HAP-1 (cell line): ENCODE measurements around the gene A1BG.
"Not testable (repeated sequence)": the region's sequence is repeated elsewhere in the genome, so short reads cannot be mapped to it uniquely, and the experiment has no call there.

Source experiments
- DNase-seq, 2 experiments: peaks; one replicate each; pipeline ENCODE4 v3.0.0-alpha.2; 2016 to 2020; ENCODE audit warnings: low spot score in 2 of 2
- H3K27me3 ChIP-seq: fragments of 250-450 bp; sonication (Bioruptor Pico); 2 replicates; pipeline ENCODE4 v1.5.1; 2020; ENCODE audit warnings: low read depth, mild to moderate bottlenecking, moderate library complexity
- H3K36me3 ChIP-seq: fragments of 250-450 bp; sonication (Bioruptor Pico); replicated peaks from 2 replicates; pipeline ENCODE4 v1.5.1; 2020; ENCODE audit warnings: mild to moderate bottlenecking
- H3K4me1 ChIP-seq: fragments of 250-450 bp; sonication (Bioruptor Pico); 2 replicates; pipeline ENCODE4 v1.5.1; 2020; ENCODE audit warnings: mild to moderate bottlenecking
- H3K4me3 ChIP-seq: fragments of 250-450 bp; sonication (Bioruptor Pico); 2 replicates; pipeline ENCODE4 v1.5.1; 2020; ENCODE audit warnings: mild to moderate bottlenecking, moderate library complexity
- H3K9me3 ChIP-seq: fragments of 250-450 bp; sonication (Bioruptor Pico); 2 replicates; pipeline ENCODE4 v1.5.1; 2020; ENCODE audit warnings: mild to moderate bottlenecking, moderate library complexity
- in situ Hi-C: fragments of 300-500 bp; cut with MboI; formaldehyde crosslinking; loops from 3 replicates; pipeline ENCODE4 v1.14.3; 2020; ENCODE audit warnings: low sequenced_read_pairs, inconsistent platforms, mixed read lengths

Gene A1BG

GRCh38 chr19:58326501-58326913 lies 26.8 kb downstream of the A1BG start:
- peak overlapping the region; percentile 99 for H3K4me3 ChIP-seq
- in situ Hi-C loops, result no loop called here
- peaks cover 13% of the 10 kb centered on the region for H3K4me1 ChIP-seq
- no peaks in the 10 kb centered on the region for H3K27me3 ChIP-seq
- no peak for DNase-seq
- no peaks in the 10 kb centered on the region; the same call in none of the 2 replicates for H3K36me3 ChIP-seq
- no peaks in the 10 kb centered on the region for H3K9me3 ChIP-seq

- Histone ChIP-seq H3K27me3 (no peaks in the 10 kb centered on the region), H3K36me3 (no peaks in the 10 kb centered on the region; the same call in none of the 2 replicates), H3K4me3 (peak overlapping the region; percentile 99), H3K4me1 (peaks cover 13% of the 10 kb centered on the region), H3K9me3 (no peaks in the 10 kb centered on the region)
- in situ Hi-C loops, result no loop called here
- DNase-seq, result no peak
Observed at GRCh38 chr19:58325311-58326022, 27.8 kb downstream of the A1BG start.

GRCh38 chr19:58319241-58319640 lies 34.1 kb downstream of the A1BG start:
- in situ Hi-C loops, result no loop called here
- Histone ChIP-seq H3K27me3 (no peaks in the 10 kb centered on the region), H3K4me3 (no peak overlapping the region), H3K9me3 (no peaks in the 10 kb centered on the region), H3K4me1 (no peaks in the 10 kb centered on the region), H3K36me3 (peaks cover 11% of the 10 kb centered on the region; the same call in 1 of the 2 replicates)
- no peak for DNase-seq

GRCh38 chr19:58318297-58318696 lies 35.0 kb downstream of the A1BG start:
- Histone ChIP-seq H3K27me3 (no peaks in the 10 kb centered on the region), H3K36me3 (peaks cover 21% of the 10 kb centered on the region), H3K4me3 (no peak overlapping the region), H3K9me3 (no peaks in the 10 kb centered on the region), H3K4me1 (no peaks in the 10 kb centered on the region)
- DNase-seq, result no peak
- in situ Hi-C loops, result no loop called here

GRCh38 chr19:58317476-58318072 lies 35.7 kb downstream of the A1BG start:
- Histone ChIP-seq H3K36me3 (peaks cover 28% of the 10 kb centered on the region), H3K4me3 (no peak overlapping the region), H3K27me3 (no peaks in the 10 kb centered on the region), H3K9me3 (no peaks in the 10 kb centered on the region), H3K4me1 (no peaks in the 10 kb centered on the region)
- DNase-seq, result peak in 1 of 2 experiments; percentile 55
- in situ Hi-C loops, result no loop called here

- no peak overlapping the region for H3K4me3 ChIP-seq
- no peaks in the 10 kb centered on the region for H3K4me1 ChIP-seq
- in situ Hi-C loops, result no loop called here
- no peak for DNase-seq
- H3K9me3 ChIP-seq, result no peaks in the 10 kb centered on the region
- no peaks in the 10 kb centered on the region for H3K27me3 ChIP-seq
- peaks cover 44% of the 10 kb centered on the region for H3K36me3 ChIP-seq
Observed at GRCh38 chr19:58315580-58315979, 37.7 kb downstream of the A1BG start.

- peaks cover 73% of the 10 kb centered on the region for H3K36me3 ChIP-seq
- no peaks in the 10 kb centered on the region for H3K9me3 ChIP-seq
- no peaks in the 10 kb centered on the region for H3K27me3 ChIP-seq
- DNase-seq, result no peak
- no peak overlapping the region for H3K4me3 ChIP-seq
- H3K4me1 ChIP-seq, result no peaks in the 10 kb centered on the region
- in situ Hi-C loops, result no loop called here
Observed at GRCh38 chr19:58311345-58311865, 41.9 kb downstream of the A1BG start.

- H3K36me3 ChIP-seq, result peaks cover 70% of the 10 kb centered on the region
- H3K27me3 ChIP-seq, H3K4me3 ChIP-seq, H3K9me3 ChIP-seq, in situ Hi-C loops, H3K4me1 ChIP-seq: not testable (repeated sequence)
- DNase-seq, result peak in 1 of 2 experiments; percentile 33
Observed at GRCh38 chr19:58310685-58311084, 42.6 kb downstream of the A1BG start.

- no peak for DNase-seq
- no peaks in the 10 kb centered on the region; the same call in 1 of the 2 replicates for H3K9me3 ChIP-seq
- peaks cover 53% of the 10 kb centered on the region for H3K36me3 ChIP-seq
- in situ Hi-C loops, result no loop called here
- no peaks in the 10 kb centered on the region for H3K27me3 ChIP-seq
- no peak overlapping the region for H3K4me3 ChIP-seq
- 0 out of 2 replicates have a peak, but pooled peaks cover 4% of the 10 kb centered on the region for H3K4me1 ChIP-seq
Observed at GRCh38 chr19:58307736-58308135, 45.6 kb downstream of the A1BG start.

GRCh38 chr19:58305932-58306323 lies 47.4 kb downstream of the A1BG start:
- H3K4me1 ChIP-seq, result 0 out of 2 replicates have a peak, but pooled peaks cover 4% of the 10 kb centered on the region
- no peaks in the 10 kb centered on the region for H3K27me3 ChIP-seq
- peak overlapping the region; percentile 84 for H3K4me3 ChIP-seq
- in situ Hi-C loops, result no loop called here
- H3K36me3 ChIP-seq, result peaks cover 42% of the 10 kb centered on the region
- no peaks in the 10 kb centered on the region; the same call in 1 of the 2 replicates for H3K9me3 ChIP-seq
- DNase-seq, result no peak

- peak; percentile 95 to 96 for DNase-seq
- no peaks in the 10 kb centered on the region; the same call in 1 of the 2 replicates for H3K9me3 ChIP-seq
- no peaks in the 10 kb centered on the region for H3K27me3 ChIP-seq
- peak within 1 kb of the TSS; percentile 84 for H3K4me3 ChIP-seq
- in situ Hi-C loops, result no loop called here
- H3K4me1 ChIP-seq, result 0 out of 2 replicates have a peak, but pooled peaks cover 4% of the 10 kb centered on the region
- peaks cover 43% of the 10 kb centered on the region for H3K36me3 ChIP-seq
Observed at GRCh38 chr19:58305065-58305931, 48.0 kb downstream of the A1BG start, which contains the start of gene ERVK3-1. Gene ERVK3-1 (plus strand): TSS chr19:58305377. CDS start chr19:58312169, 6,792 bp downstream.

- in situ Hi-C loops, result no loop called here
- Histone ChIP-seq H3K4me3 (peak overlapping the region; percentile 84), H3K9me3 (no peaks in the 10 kb centered on the region; the same call in 1 of the 2 replicates), H3K27me3 (no peaks in the 10 kb centered on the region), H3K4me1 (0 out of 2 replicates have a peak, but pooled peaks cover 4% of the 10 kb centered on the region), H3K36me3 (peaks cover 49% of the 10 kb centered on the region)
- no peak for DNase-seq
Observed at GRCh38 chr19:58304748-58305064, 48.6 kb downstream of the A1BG start.

- H3K9me3 ChIP-seq, result no peaks in the 10 kb centered on the region; the same call in 1 of the 2 replicates
- DNase-seq, result no peak
- in situ Hi-C loops, result no loop called here
- 0 out of 2 replicates have a peak, but pooled peaks cover 4% of the 10 kb centered on the region for H3K4me1 ChIP-seq
- no peaks in the 10 kb centered on the region for H3K27me3 ChIP-seq
- H3K36me3 ChIP-seq, result peaks cover 46% of the 10 kb centered on the region
- H3K4me3 ChIP-seq, result no peak overlapping the region
Observed at GRCh38 chr19:58304255-58304654, 49.0 kb downstream of the A1BG start.
